Measurements from ENCODE around the gene CDH15.

The CDH15 gene

GRCh38 chr16:89152831-89153700 is 18.5 kb upstream of the CDH15 start:
- TF ChIP-seq CTCF (IDR thresholded peaks at IDR 0.05; ENCODE audit: low read depth, low read length, missing control alignments), result no peak
- H3K4me3 ChIP-seq (ENCODE audit: low read depth, low read length), result no peak overlapping the region
- no peak for DNase-seq (ENCODE audit: low read depth)

DNA sequence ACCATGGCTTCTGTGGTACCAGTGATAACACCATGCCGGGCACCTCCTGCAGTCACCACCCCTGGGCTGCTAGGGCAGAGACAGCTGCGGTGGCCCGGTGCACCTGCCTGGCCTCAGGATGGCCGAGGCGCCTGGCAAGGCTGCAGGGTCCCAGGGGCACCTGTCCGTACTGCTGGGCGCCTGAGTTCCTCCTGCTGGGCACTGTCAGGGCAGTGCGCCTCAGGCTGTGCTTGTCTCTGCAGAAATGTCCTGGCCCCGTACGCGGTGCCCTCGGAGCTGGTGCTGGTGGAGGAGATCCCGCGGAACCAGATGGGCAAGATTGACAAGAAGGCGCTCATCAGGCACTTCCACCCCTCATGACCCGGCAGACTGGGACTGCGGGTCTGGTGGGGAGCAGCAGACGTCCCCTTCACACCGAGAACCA is 17.7 kb upstream of the CDH15 start:
- no peak for DNase-seq (ENCODE audit: low read depth)
- no peak for TF ChIP-seq CTCF (IDR thresholded peaks at IDR 0.05; ENCODE audit: low read depth, low read length, missing control alignments)

DNA sequence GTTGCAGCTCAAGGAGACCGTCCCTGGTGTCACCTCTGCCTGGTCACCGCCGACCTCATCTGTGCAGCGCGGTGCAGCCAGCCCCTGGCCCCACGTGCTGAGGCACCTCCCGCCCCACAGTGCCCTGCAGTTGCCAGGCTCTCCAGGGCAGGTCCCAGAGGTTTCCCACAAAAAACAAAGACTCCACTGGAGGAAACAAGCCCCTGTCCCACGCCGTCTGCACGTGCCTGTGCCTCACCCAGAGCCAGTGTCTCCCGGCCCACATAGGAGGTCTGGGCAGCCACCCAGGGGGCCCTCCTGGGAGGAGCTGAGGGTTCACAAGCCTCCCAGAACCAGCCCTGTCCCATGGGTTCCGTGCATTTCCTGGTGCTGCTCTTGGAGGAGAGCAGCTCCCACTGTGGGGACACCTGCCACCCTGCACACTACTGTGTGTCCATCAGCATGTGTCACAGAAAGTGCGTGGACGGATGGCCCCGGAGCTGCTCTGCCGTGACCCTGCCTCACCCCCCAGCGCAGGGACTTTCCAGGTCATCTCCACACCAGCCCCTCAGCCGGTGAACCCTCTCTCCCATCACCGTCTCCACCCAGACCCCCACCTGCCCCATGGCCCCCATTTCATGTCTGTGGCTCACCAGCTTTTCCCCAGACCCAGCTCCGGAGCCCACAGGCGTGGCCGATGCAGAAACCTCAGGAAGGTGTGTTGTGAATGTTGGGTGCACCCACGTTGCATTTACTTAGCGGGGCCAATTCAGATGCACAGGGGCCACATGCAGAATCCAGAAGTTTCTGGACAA is 17.0 kb upstream of the CDH15 start:
- no peak for TF ChIP-seq CTCF (IDR thresholded peaks at IDR 0.05; ENCODE audit: low read depth, low read length, missing control alignments)
- no peak for DNase-seq (ENCODE audit: low read depth)
- no peak overlapping the region for H3K4me3 ChIP-seq (ENCODE audit: low read depth, low read length)

More for the DNA sequence above, 17.7 kb upstream of the CDH15 start:
- no peak overlapping the region for H3K4me3 ChIP-seq (ENCODE audit: low read depth, low read length)

DNA sequence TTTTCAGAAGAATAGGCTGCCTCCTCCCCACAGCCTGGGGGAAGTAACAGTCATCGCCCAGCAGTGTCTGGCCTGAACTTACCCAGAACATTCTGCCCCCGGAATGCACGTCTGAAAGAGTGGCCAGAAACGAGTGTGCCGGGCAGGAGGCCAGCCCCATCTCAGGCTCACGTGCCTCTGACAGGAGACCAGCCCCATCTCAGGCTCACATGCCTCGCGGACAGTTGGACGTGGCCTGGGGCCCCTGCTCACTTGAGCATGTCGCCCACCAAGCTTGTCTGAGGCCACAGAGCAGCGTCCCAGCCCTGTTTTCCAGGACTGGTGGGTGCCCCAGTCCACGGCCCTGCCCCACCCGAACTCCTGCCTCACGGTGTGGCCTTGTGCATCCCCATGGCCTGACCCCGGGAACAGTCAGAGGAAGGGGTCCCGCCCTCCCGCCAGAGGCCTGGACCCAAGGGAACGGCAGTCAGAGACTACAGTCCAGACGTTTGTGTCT is 16.3 kb upstream of the CDH15 start:
- H3K4me3 ChIP-seq (ENCODE audit: low read depth, low read length), result no peak overlapping the region
- TF ChIP-seq CTCF (IDR thresholded peaks at IDR 0.05; ENCODE audit: low read depth, low read length, missing control alignments), result no peak
- no peak for DNase-seq (ENCODE audit: low read depth)

DNA sequence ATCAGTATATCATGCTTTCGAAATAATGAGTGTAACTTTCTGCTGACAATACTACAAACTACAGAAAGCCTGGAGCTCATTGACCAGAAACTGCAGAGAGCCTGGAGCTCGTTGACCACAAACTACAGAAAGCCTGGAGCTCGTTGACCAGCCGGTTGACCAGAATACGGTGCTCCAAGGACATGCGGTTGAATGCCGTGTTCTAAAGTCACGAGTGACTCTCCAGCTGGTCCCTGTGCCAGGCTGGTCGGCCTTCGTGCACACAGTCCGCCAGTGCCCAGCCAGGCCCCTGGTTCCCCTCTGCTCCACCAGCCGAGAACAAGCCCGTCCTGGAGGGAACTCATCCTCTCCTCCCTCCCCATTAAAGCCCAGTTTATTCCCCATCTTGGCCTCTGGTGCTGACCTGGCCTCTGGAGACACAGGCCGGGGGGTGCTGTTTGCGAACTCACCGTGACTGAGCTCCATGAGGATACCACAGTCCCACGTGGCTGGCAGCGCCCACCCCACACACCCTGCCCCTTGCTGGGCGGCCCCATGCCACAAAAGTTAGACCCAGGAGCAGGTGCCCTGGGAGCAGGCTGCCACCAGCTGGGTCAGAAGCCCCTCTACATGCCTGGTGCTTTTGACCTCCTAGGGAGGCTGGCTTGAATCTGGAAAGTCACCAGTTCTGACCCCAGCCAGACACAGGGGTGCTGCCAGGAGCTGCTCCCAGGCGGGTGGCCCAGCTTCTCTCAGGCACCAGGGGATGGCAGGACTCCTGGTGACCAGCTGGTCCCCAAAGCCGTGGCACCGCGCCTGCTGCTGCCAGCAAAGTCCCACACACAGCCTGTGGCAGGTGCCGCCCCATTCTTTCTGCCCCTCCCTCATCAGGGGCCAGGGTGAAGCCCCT is 15.5 kb upstream of the CDH15 start:
- no peak overlapping the region for H3K4me3 ChIP-seq (ENCODE audit: low read depth, low read length)
- no peak for TF ChIP-seq CTCF (IDR thresholded peaks at IDR 0.05; ENCODE audit: low read depth, low read length, missing control alignments)
- no peak for DNase-seq (ENCODE audit: low read depth)
